Calu3 (cell line): Measurements from ENCODE around the gene SEC31B. TPM values are rescaled to one million over a fixed set of nuclear protein-coding genes. Genes with fewer than 3 reads are reported as not detected.

Source experiments
- BruUV-seq: library from RNA; stranded (reverse); fragments of 400-500 nt; replicated peaks from 2 replicates; lab custom pipeline; 2021; lab: Mats Ljungman, UMichigan
- CTCF ChIA-PET: fragments of 300-600 bp; sonication (Branson Sonifier 250); formaldehyde crosslinking; loops from one replicate; lab custom pipeline; 2022; ENCODE audit warnings: antibody characterized with exemption; lab: Charles Lee
- DNase-seq: peaks from one replicate; pipeline ENCODE4 v3.0.0; 2022
- H3K27ac Mint-ChIP-seq: one replicate; pipeline ENCODE4 v1.8.0; 2022; ENCODE audit warnings: mixed read lengths; ENCODE audit not compliant: unreplicated experiment
- H3K27me3 Mint-ChIP-seq: one replicate; pipeline ENCODE4 v1.8.0; 2022; ENCODE audit warnings: mixed read lengths; ENCODE audit not compliant: unreplicated experiment
- H3K36me3 Mint-ChIP-seq: one replicate; pipeline ENCODE4 v1.8.0; 2022; ENCODE audit warnings: mild to moderate bottlenecking, moderate library complexity, mixed read lengths; ENCODE audit not compliant: insufficient read depth, unreplicated experiment
- H3K4me1 Mint-ChIP-seq: one replicate; pipeline ENCODE4 v1.8.0; 2022; ENCODE audit warnings: mild to moderate bottlenecking, low read depth, mixed read lengths; ENCODE audit not compliant: unreplicated experiment
- H3K4me3 Mint-ChIP-seq: one replicate; pipeline ENCODE4 v1.8.0; 2022; ENCODE audit warnings: mild to moderate bottlenecking, low read depth, moderate library complexity, mixed read lengths; ENCODE audit not compliant: unreplicated experiment
- H3K9me3 Mint-ChIP-seq: one replicate; pipeline ENCODE4 v1.8.0; 2022; ENCODE audit warnings: low read depth, mixed read lengths; ENCODE audit not compliant: unreplicated experiment
- CTCF ChIP-seq: fragments of 200-600 bp; IDR thresholded peaks from one replicate; pipeline ENCODE4 v1.8.0; 2022; ENCODE audit warnings: antibody characterized with exemption; ENCODE audit not compliant: unreplicated experiment
- intact Hi-C: fragments of 100-400 bp; cut with micrococcal nuclease; formaldehyde crosslinking; loops from one replicate; pipeline ENCODE4 v1.10.0; 2022; ENCODE audit not compliant: unreplicated experiment
- total RNA-seq: library from RNA; stranded (reverse); gene quantifications from 2 replicates; pipeline ENCODE4 v1.2.3, GENCODE V29; 2022

SEC31B gene
- total RNA-seq, 1 experiment from 2014 or later = 6.5 TPM

GRCh38 chr10:100566561-100566960, 46.9 kb upstream of the SEC31B start:
- no peaks in the 10 kb centered on the region for H3K9me3 Mint-ChIP-seq
- H3K4me1 Mint-ChIP-seq = no peaks in the 10 kb centered on the region
- no peak overlapping the region for H3K27ac Mint-ChIP-seq
- no TSS peak for BruUV-seq
- peaks cover 7% of the 10 kb centered on the region for H3K36me3 Mint-ChIP-seq
- CTCF ChIA-PET = no interaction called here
- H3K27me3 Mint-ChIP-seq = no peaks in the 10 kb centered on the region
- no peak overlapping the region for H3K4me3 Mint-ChIP-seq
- no peak for DNase-seq
- intact Hi-C loops = no loop called here
- TF ChIP-seq CTCF = no peak

- CTCF ChIA-PET = no interaction called here
- Mint-ChIP-seq H3K27ac (no peak overlapping the region), H3K27me3 (no peaks in the 10 kb centered on the region), H3K36me3 (peaks cover 7% of the 10 kb centered on the region), H3K4me3 (no peak overlapping the region), H3K9me3 (no peaks in the 10 kb centered on the region), H3K4me1 (no peaks in the 10 kb centered on the region)
- BruUV-seq = no TSS peak
- intact Hi-C loops = no loop called here
- no peak for TF ChIP-seq CTCF
- DNase-seq = no peak
Measured at GRCh38 chr10:100565206-100565985, 45.7 kb upstream of the SEC31B start.

GRCh38 chr10:100562008-100562672, 42.5 kb upstream of the SEC31B start:
- peaks cover 14% of the 10 kb centered on the region for H3K36me3 Mint-ChIP-seq
- H3K27ac Mint-ChIP-seq = no peak overlapping the region
- TF ChIP-seq CTCF = peak; percentile 23
- CTCF ChIA-PET = interaction anchor here (1.5 kb wide), 1 partner anchor 316 kb away, joined by 7 read pairs; no protein-coding TSS in a partner anchor
- no peaks in the 10 kb centered on the region for H3K27me3 Mint-ChIP-seq
- no peak overlapping the region for H3K4me3 Mint-ChIP-seq
- peak; percentile 58 for DNase-seq
- H3K4me1 Mint-ChIP-seq = no peaks in the 10 kb centered on the region
- BruUV-seq = no TSS peak
- no peaks in the 10 kb centered on the region for H3K9me3 Mint-ChIP-seq
- intact Hi-C loops = no loop called here

GRCh38 chr10:100561005-100561404, 41.3 kb upstream of the SEC31B start:
- no peak overlapping the region for H3K4me3 Mint-ChIP-seq
- CTCF ChIA-PET = no interaction called here
- intact Hi-C loops = no loop called here
- no peaks in the 10 kb centered on the region for H3K9me3 Mint-ChIP-seq
- no peak overlapping the region for H3K27ac Mint-ChIP-seq
- H3K36me3 Mint-ChIP-seq = peaks cover 17% of the 10 kb centered on the region
- H3K4me1 Mint-ChIP-seq = no peaks in the 10 kb centered on the region
- H3K27me3 Mint-ChIP-seq = no peaks in the 10 kb centered on the region
- no TSS peak for BruUV-seq
- no peak for DNase-seq
- TF ChIP-seq CTCF = no peak
